HG02885 (cell line): Measurements from ENCODE around the gene SPCS2.
A peak's percentile ranks its signal among the peaks of the same experiment; 100 is the strongest.
"Not testable (repeated sequence)": the region's sequence is repeated elsewhere in the genome, so short reads cannot be mapped to it uniquely, and the experiment has no call there.

Experiments used
- ATAC-seq: cut with Tn5 transposase; IDR thresholded peaks from one replicate; pipeline ENCODE4 v1.9.1; 2021; ENCODE audit warnings: mild to moderate bottlenecking; ENCODE audit not compliant: unreplicated experiment, poor library complexity

SPCS2 gene

GRCh38 chr11:74948546-74948897 is 544 bp upstream of the SPCS2 start:
- peak; percentile 5 for ATAC-seq

GRCh38 chr11:74949753-74950137 is 679 bp downstream of the SPCS2 start:
- no peak for ATAC-seq

- ATAC-seq = no peak
Measured at GRCh38 chr11:74950374-74950969, 1.4 kb downstream of the SPCS2 start.

- no peak for ATAC-seq
Measured at GRCh38 chr11:74951226-74951625, 2.2 kb downstream of the SPCS2 start.

- ATAC-seq = no peak
Measured at GRCh38 chr11:74952752-74953151, 3.7 kb downstream of the SPCS2 start.

GRCh38 chr11:74953451-74953850 is 4.4 kb downstream of the SPCS2 start:
- ATAC-seq = no peak

- ATAC-seq = no peak
Measured at GRCh38 chr11:74954199-74954598, 5.1 kb downstream of the SPCS2 start.

- no peak for ATAC-seq
Measured at GRCh38 chr11:74956397-74957015, 7.4 kb downstream of the SPCS2 start.

GRCh38 chr11:74957937-74958629 is 9.0 kb downstream of the SPCS2 start:
- no peak for ATAC-seq

GRCh38 chr11:74960128-74960527 is 11.1 kb downstream of the SPCS2 start:
- ATAC-seq = not testable (repeated sequence)

GRCh38 chr11:74966651-74967050 is 17.6 kb downstream of the SPCS2 start:
- ATAC-seq = no peak

GRCh38 chr11:74970852-74971395 is 21.9 kb downstream of the SPCS2 start:
- no peak for ATAC-seq

GRCh38 chr11:74971424-74971823 is 22.4 kb downstream of the SPCS2 start:
- no peak for ATAC-seq

- ATAC-seq = no peak
Measured at GRCh38 chr11:74978041-74978440, 29.0 kb downstream of the SPCS2 start.

GRCh38 chr11:74980634-74981033 is 31.6 kb downstream of the SPCS2 start:
- no peak for ATAC-seq

GRCh38 chr11:74981888-74982287 is 32.8 kb downstream of the SPCS2 start:
- ATAC-seq = no peak

GRCh38 chr11:74984070-74984469 is 35.0 kb downstream of the SPCS2 start:
- ATAC-seq = no peak

GRCh38 chr11:74984730-74985129 is 35.7 kb downstream of the SPCS2 start:
- ATAC-seq = no peak

GRCh38 chr11:74988541-74989259 is 39.6 kb downstream of the SPCS2 start, which contains the start of gene NEU3:
NEU3 (plus strand) TSS chr11:74988933; CDS start chr11:74989061, 128 bp downstream.
- peak; percentile 86 for ATAC-seq

- ATAC-seq = no peak
Measured at GRCh38 chr11:74989260-74989638, 40.2 kb downstream of the SPCS2 start.

GRCh38 chr11:74990150-74990549 is 41.1 kb downstream of the SPCS2 start:
- not testable (repeated sequence) for ATAC-seq
